K562 (cell line): ENCODE results near the gene GPR3. TPM values are rescaled to one million over a fixed set of nuclear protein-coding genes. Genes with fewer than 3 reads are reported as not detected.

Experiments
- FOXP1 ChIP-seq: sonication (generic); formaldehyde crosslinking; IDR thresholded peaks from 2 replicates; pipeline ENCODE4 v1.8.0; 2022; ENCODE audit warnings: mild to moderate bottlenecking, missing genetic modification reagents
- GABPA ChIP-seq: fragments of 200-800 bp; sonication (Bioruptor generic); conservative IDR thresholded peaks from 2 replicates; pipeline ENCODE4 v1.6.1; 2016; ENCODE audit warnings: low read depth, missing genetic modification characterization, missing compliant biosample characterization
- HDGF ChIP-seq: fragments of 450-650 bp; IDR thresholded peaks from 2 replicates; pipeline ENCODE4 v1.6.1; 2016
- KDM4B ChIP-seq, 2 experiments: fragments of 450-650 bp in 1 of 2; sonication (generic) in 1 of 2; IDR thresholded peaks; 2 replicates each; pipeline ENCODE4 v1.6.1; 2016 to 2017; ENCODE audit warnings: borderline replicate concordance in 2 of 2, antibody characterized with exemption in 1 of 2, low read depth in 1 of 2, mild to moderate bottlenecking in 1 of 2
- NCOA1 ChIP-seq: fragments of 450-650 bp; IDR thresholded peaks from 2 replicates; pipeline ENCODE4 v1.6.1; 2016; ENCODE audit warnings: low read depth
- POLR2G ChIP-seq: fragments of 200-400 bp; formaldehyde crosslinking; IDR thresholded peaks from 2 replicates; pipeline ENCODE4 v1.6.1; 2017; ENCODE audit warnings: low read depth, mild to moderate bottlenecking, antibody characterized with exemption, low read length, moderate library complexity
- PPARD ChIP-seq: fragments of 250-450 bp; sonication (Bioruptor Pico); IDR thresholded peaks from 2 replicates; pipeline ENCODE4 v1.8.0; 2022; ENCODE audit warnings: inconsistent platforms, mild to moderate bottlenecking, moderate library complexity
- RBM39 ChIP-seq: fragments of 200-400 bp; formaldehyde crosslinking; optimal IDR thresholded peaks from 2 replicates; pipeline ENCODE3; 2018; ENCODE audit warnings: low read depth, low read length
- SAP30 ChIP-seq: fragments of 200-600 bp; sonication (generic); IDR thresholded peaks from 2 replicates; pipeline ENCODE4 v1.6.1; 2012; ENCODE audit warnings: borderline replicate concordance, low read depth, mild to moderate bottlenecking, moderate library complexity, low read length, control low read depth, inconsistent platforms; ENCODE audit not compliant: insufficient read depth, poor library complexity, severe bottlenecking
- SMARCA4 ChIP-seq: fragments of 450-650 bp; IDR thresholded peaks from 2 replicates; pipeline ENCODE4 v1.6.1; 2016
- polyA plus RNA-seq, 8 experiments: library from polyadenylated mRNA; depleted of rRNA in 4 of 8; stranded (reverse) in 5 of 8; unstranded in 3 of 8; fragments of >200 nt; fragmentation: Nextera tagmentation in 2 of 8; fragmentation: Illumina TruSeq in 1 of 8; extraction: Ambion mirVana in 2 of 8; extraction: Trizol in 1 of 8; gene quantifications; 2 replicates each; pipeline versions ENCODE4 v1.2.1 to v1.2.3, GENCODE V29; 2011 to 2014; ENCODE audit warnings: inconsistent platforms in 1 of 8, missing spikeins in 1 of 8
- total RNA-seq, 7 experiments: library from RNA; depleted of rRNA in 6 of 7; stranded (reverse); fragments of >200 nt in 6 of 7; fragmentation: Illumina TruSeq in 2 of 7; extraction: Trizol in 2 of 7; gene quantifications; 2 replicates each; pipeline versions ENCODE4 v1.2.1 to v1.2.3, GENCODE V29; 2011 to 2021; ENCODE audit warnings: low replicate concordance in 1 of 7
- TF ChIP-seq, protein P1 (sequence below): fragments of 250-450 bp; sonication (Bioruptor Pico); IDR thresholded peaks from 2 replicates; pipeline ENCODE4 v1.5.0; 2021; ENCODE audit warnings: mild to moderate bottlenecking, moderate library complexity
- TF ChIP-seq, protein P2 (sequence below): fragments of 450-650 bp; IDR thresholded peaks from 2 replicates; pipeline ENCODE4 v1.6.1; 2017; ENCODE audit warnings: antibody characterized with exemption, mild to moderate bottlenecking
- TF ChIP-seq, protein P3 (sequence below): conservative IDR thresholded peaks from 2 replicates; pipeline ENCODE4 v1.6.1; 2011; ENCODE audit warnings: low read depth, mild to moderate bottlenecking, low read length; ENCODE audit not compliant: control insufficient read depth
- TF ChIP-seq, protein P4 (sequence below), 2 experiments: IDR thresholded peaks; 2 replicates each; pipeline ENCODE4 v1.6.1; 2011; ENCODE audit warnings: borderline replicate concordance in 1 of 2, control low read depth in 1 of 2, low read depth in 1 of 2, low read length in 1 of 2, mild to moderate bottlenecking in 1 of 2, mixed read lengths in 1 of 2, moderate library complexity in 1 of 2; ENCODE audit not compliant: insufficient read depth in 1 of 2, insufficient read length in 1 of 2, poor library complexity in 1 of 2, severe bottlenecking in 1 of 2; ENCODE audit errors: extremely low read depth in 1 of 2

Gene GPR3
- total and polyA plus RNA-seq, 9 of the 15 experiments (the other 6 are each of a cell fraction or from before 2014, with no cell fraction given): 0.24 to 11.5 (median 3.7) TPM

DNA sequence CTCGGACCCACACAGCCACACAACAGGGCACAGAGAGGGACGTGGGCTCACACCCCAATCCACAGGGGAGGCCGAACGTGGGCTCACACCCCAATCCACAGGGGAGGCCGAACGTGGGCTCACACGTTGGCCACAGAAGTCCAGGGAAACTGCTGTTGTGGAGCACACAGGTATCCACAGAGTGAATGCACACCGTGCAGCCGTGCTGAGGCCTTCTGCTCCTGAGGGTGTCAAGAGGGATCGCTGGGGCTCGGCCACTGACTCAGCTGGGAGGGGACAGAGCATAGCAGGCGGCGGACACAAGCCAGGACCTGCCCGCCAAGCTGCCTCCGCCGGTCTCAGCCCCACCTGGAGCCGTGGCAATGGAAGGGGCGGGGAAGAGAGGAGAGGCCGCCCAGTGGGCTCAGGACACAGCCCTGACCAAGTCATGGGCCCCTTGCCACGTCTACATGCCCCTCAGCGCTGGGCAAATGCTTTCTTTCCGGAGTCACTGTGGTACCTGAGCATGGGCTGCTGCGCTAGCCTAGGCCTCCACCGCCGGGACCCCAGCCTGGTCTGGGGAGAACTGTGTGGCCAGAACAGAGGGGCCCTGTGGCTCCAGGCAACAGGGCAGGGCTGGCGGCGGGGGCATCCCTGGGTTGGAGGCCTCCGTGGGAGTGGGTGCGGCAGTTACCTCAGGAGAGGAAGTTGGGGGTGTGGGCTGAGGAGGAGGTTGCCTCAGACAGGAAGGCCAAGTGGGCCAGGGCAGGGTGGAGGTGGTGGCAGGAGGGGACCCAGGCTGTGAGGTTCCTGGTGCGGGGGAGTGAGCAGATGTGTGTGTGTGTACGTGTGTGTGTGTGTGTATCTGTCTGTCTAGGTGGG lies 49.4 kb upstream of the GPR3 start (continued):
- TF ChIP-seq, protein P1, sequence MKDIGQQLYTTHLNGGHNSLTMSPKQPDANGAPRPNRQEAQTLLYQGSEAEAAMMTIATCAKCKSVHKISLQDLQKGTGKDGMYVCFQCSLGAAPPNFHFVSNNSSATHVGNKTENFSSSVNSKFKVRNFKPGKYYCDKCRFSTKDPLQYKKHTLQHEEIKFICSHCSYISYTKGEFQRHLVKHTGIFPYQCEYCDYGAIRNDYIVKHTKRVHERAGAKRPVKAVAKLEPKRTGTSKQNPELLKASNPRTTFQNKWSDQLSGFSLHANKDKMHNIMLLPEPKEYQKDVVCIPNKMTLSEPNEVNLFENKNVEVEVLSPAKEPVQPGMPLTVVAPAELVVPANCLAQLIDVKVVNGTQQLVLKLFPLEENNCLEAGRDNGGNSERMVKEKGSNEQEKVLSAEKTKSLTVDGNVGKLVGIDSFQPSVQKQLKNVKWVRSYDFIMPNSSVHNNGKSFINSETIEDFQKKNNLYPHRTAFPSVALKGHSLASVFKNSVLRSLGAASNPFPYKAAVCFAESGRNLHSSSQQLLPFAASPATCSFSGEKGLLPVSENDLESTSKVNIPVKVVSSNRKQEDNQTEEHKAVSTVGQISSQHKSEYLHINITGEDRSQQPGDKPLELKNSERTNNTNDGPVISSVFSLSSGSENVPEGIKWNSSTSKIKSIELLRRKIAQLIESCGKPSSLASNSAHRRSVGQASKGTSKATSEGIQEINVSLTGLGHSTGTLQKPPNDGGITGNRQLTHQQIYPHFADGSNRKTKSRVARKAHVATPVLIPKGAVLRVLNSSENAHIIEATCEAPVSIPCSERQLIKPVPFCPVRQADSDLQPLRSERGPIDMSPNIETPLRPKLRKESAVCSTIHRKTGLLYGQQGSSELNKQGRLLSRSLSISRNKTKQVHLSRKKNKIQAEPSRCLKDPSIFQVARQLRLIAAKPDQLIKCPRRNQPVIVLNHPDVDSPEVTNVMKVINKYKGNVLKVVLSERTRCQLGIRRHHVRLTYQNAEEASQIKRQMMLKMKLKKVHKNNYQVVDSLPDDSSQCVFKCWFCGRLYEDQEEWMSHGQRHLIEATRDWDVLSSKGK (CRISPR knock-in tag): no peak
- TF ChIP-seq GABPA (tag) (peak; percentile 45; the same call in 1 of the 2 replicates), RBM39 (no peak), SAP30 (peak; percentile 2), SMARCA4 (peak; percentile 43; the same call in 1 of the 2 replicates), KDM4B (IDR thresholded peaks at IDR 0.05; ENCODE audit: borderline replicate concordance in 2 of 2, low read depth in 1 of 2) (no peak), NCOA1 (peak; percentile 62), PPARD (CRISPR knock-in tag) (no peak), HDGF (peak; percentile 47; the same call in 1 of the 2 replicates), POLR2G (peak; percentile 35; the same call in 1 of the 2 replicates), FOXP1 (CRISPR knock-in tag) (peak; percentile 70; the same call in 1 of the 2 replicates)
- TF ChIP-seq, protein P2, sequence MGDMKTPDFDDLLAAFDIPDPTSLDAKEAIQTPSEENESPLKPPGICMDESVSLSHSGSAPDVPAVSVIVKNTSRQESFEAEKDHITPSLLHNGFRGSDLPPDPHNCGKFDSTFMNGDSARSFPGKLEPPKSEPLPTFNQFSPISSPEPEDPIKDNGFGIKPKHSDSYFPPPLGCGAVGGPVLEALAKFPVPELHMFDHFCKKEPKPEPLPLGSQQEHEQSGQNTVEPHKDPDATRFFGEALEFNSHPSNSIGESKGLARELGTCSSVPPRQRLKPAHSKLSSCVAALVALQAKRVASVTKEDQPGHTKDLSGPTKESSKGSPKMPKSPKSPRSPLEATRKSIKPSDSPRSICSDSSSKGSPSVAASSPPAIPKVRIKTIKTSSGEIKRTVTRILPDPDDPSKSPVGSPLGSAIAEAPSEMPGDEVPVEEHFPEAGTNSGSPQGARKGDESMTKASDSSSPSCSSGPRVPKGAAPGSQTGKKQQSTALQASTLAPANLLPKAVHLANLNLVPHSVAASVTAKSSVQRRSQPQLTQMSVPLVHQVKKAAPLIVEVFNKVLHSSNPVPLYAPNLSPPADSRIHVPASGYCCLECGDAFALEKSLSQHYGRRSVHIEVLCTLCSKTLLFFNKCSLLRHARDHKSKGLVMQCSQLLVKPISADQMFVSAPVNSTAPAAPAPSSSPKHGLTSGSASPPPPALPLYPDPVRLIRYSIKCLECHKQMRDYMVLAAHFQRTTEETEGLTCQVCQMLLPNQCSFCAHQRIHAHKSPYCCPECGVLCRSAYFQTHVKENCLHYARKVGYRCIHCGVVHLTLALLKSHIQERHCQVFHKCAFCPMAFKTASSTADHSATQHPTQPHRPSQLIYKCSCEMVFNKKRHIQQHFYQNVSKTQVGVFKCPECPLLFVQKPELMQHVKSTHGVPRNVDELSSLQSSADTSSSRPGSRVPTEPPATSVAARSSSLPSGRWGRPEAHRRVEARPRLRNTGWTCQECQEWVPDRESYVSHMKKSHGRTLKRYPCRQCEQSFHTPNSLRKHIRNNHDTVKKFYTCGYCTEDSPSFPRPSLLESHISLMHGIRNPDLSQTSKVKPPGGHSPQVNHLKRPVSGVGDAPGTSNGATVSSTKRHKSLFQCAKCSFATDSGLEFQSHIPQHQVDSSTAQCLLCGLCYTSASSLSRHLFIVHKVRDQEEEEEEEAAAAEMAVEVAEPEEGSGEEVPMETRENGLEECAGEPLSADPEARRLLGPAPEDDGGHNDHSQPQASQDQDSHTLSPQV: peak; percentile 73
- TF ChIP-seq, protein P3, sequence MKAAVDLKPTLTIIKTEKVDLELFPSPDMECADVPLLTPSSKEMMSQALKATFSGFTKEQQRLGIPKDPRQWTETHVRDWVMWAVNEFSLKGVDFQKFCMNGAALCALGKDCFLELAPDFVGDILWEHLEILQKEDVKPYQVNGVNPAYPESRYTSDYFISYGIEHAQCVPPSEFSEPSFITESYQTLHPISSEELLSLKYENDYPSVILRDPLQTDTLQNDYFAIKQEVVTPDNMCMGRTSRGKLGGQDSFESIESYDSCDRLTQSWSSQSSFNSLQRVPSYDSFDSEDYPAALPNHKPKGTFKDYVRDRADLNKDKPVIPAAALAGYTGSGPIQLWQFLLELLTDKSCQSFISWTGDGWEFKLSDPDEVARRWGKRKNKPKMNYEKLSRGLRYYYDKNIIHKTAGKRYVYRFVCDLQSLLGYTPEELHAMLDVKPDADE: no peak
- TF ChIP-seq, protein P4, sequence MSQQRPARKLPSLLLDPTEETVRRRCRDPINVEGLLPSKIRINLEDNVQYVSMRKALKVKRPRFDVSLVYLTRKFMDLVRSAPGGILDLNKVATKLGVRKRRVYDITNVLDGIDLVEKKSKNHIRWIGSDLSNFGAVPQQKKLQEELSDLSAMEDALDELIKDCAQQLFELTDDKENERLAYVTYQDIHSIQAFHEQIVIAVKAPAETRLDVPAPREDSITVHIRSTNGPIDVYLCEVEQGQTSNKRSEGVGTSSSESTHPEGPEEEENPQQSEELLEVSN (IDR thresholded peaks at IDR 0.05; ENCODE audit: borderline replicate concordance in 1 of 2, extremely low read depth in 1 of 2, insufficient read depth in 1 of 2, insufficient read length in 1 of 2, low read depth in 1 of 2, low read length in 1 of 2, poor library complexity in 1 of 2, severe bottlenecking in 1 of 2): peak; percentile 60 to 84
